ENCODE measurements around the gene HDAC11. TPM values are rescaled to one million over a fixed set of nuclear protein-coding genes. Genes with fewer than 3 reads are reported as not detected.

Gene HDAC11
- total and polyA plus RNA-seq, 9 of the 15 experiments (the other 6 are each of a cell fraction or from before 2014, with no cell fraction given) = 0.60 to 6.0 (median 4.5) TPM

GRCh38 chr3:13457593-13457992 lies 22.5 kb upstream of the HDAC11 start:
- Histone ChIP-seq H3K9me1 (ENCODE audit: control insufficient read depth, insufficient read depth, low read length) (no peaks in the 10 kb centered on the region), H4K20me1 (replicated peaks; ENCODE audit: control insufficient read depth, insufficient read depth, low read length) (no peaks in the 10 kb centered on the region), H3K9me3 (replicated peaks; ENCODE audit: control insufficient read depth, insufficient read depth, low read depth, low read length) (no peaks in the 10 kb centered on the region), H3K4me3 (no peak overlapping the region), H2AFZ (ENCODE audit: low read depth, low read length) (no peak overlapping the region), H3K79me2 (ENCODE audit: control insufficient read depth, insufficient read depth, low read length) (no peaks in the 10 kb centered on the region), H3K27me3 (ENCODE audit: control insufficient read depth in 2 of 2, insufficient read depth in 2 of 2, low read length in 2 of 2) (no peaks in the 10 kb centered on the region), H3K4me1 (replicated peaks in 1 of 2; ENCODE audit: control insufficient read depth in 2 of 2, insufficient read depth in 2 of 2, low read length in 2 of 2) (peaks cover 12 to 24% of the 10 kb centered on the region in 2 experiments; a peak in 4 of 5 replicates), H3K4me2 (ENCODE audit: insufficient read depth, low read length) (no peak overlapping the region), H3K27ac (ENCODE audit: extremely low read depth, low read depth, low read length) (no peak overlapping the region), H3K9ac (ENCODE audit: insufficient read depth in 1 of 2, low read depth in 2 of 2, low read length in 2 of 2) (no peak overlapping the region), H3K36me3 (ENCODE audit: control insufficient read depth, insufficient read depth, low read length) (no peaks in the 10 kb centered on the region)
- FAIRE-seq = no peak
- no peak for DNase-seq (ENCODE audit: extremely low read depth in 1 of 4, low spot score in 3 of 4)
- WGBS (ENCODE audit: insufficient coverage, low coverage, missing lambda C conversion rate) = 73% methylated on average over 4 of the region's 4 CpGs
- BruUV-seq (replicated peaks) = no TSS peak
- intact Hi-C loops (cut with micrococcal nuclease) = no loop called here
- ChIA-PET POLR2A (interaction anchor here (0.7 kb wide), 1 partner anchor 103 kb away, joined by 3 read pairs; no protein-coding TSS in a partner anchor), CTCF (ENCODE audit: low intra/inter-chr PET ratio) (interaction anchor here (0.6 kb wide), 1 partner anchor 101 kb away, joined by 3 read pairs; no protein-coding TSS in a partner anchor)
- in situ Hi-C loops (cut with MboI) = no loop called here
- TF ChIP-seq MIER1 (IDR thresholded peaks at IDR 0.05; ENCODE audit: low read depth) (no peak), FOXJ3 (CRISPR knock-in tag; IDR thresholded peaks at IDR 0.05) (no peak), DPF2 (IDR thresholded peaks at IDR 0.05) (0 out of 2 replicates have a peak, but pooled peaks have one; percentile 14), CLOCK (CRISPR knock-in tag; IDR thresholded peaks at IDR 0.05; ENCODE audit: borderline replicate concordance) (no peak), FOXJ2 (tag; IDR thresholded peaks at IDR 0.05) (no peak), IRF9 (tag; IDR thresholded peaks at IDR 0.05) (peak; percentile 55; the same call in 1 of the 2 replicates), KAT8 (IDR thresholded peaks at IDR 0.05; ENCODE audit: low read depth) (no peak), RFX5 (IDR thresholded peaks at IDR 0.05; ENCODE audit: low read depth, low read length) (no peak), MXD1 (CRISPR knock-in tag; IDR thresholded peaks at IDR 0.05; ENCODE audit: borderline replicate concordance, poor library complexity, severe bottlenecking) (no peak), PBX2 (CRISPR knock-in tag; IDR thresholded peaks at IDR 0.05; ENCODE audit: low read depth) (no peak), PBX2 (tag; conservative IDR thresholded peaks at IDR 0.05; ENCODE audit: low read depth) (peak; percentile 19; the same call in 1 of the 2 replicates), CEBPB (tag; IDR thresholded peaks at IDR 0.05) (peak; percentile 96), SOX6 (IDR thresholded peaks at IDR 0.05) (no peak), CEBPG (CRISPR knock-in tag; IDR thresholded peaks at IDR 0.05) (peak; percentile 37; the same call in 1 of the 2 replicates), CEBPG (tag; conservative IDR thresholded peaks at IDR 0.05 in 1 of 2, IDR thresholded peaks at IDR 0.05 in 1 of 2) (peak; percentile 75 to 92)
- ATAC-seq = no peak

All from K562 (cell line).